Lower leg skin (tissue), 3 donors: ENCODE results near the gene NVL.

Experiments
- POLR2A ChIP-seq, 2 donors: fragments of 450-650 bp; IDR thresholded peaks; one replicate each; pipeline ENCODE4 v1.6.1; 2016 to 2017; ENCODE audit warnings: antibody characterized with exemption in 2 of 2, mild to moderate bottlenecking in 1 of 2, moderate library complexity in 1 of 2
- TF ChIP-seq, protein P1 (sequence below), 3 donors: fragments of 450-650 bp; IDR thresholded peaks; one replicate each; pipeline ENCODE4 v1.5.1; 2016; ENCODE audit warnings: antibody characterized with exemption in 3 of 3, mild to moderate bottlenecking in 3 of 3, moderate library complexity in 2 of 3

DNA sequence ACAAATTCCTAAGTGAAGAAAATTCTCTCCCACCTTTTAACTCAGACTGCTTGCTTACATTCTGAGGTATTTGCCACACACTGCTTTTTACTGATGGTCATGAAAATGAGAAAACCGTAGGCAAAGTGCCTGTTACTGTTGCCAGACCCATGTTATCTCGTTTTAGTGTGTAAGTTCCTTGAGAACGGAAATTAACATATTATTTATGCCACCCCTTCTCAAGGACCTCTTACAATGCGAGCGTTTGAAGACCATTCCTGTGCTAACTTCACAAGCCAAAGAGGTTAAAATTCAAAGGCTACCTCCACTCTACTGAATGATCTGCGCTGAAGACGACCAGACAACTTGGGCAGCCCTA is 509 bp downstream of the NVL start:
- TF ChIP-seq, protein P1, sequence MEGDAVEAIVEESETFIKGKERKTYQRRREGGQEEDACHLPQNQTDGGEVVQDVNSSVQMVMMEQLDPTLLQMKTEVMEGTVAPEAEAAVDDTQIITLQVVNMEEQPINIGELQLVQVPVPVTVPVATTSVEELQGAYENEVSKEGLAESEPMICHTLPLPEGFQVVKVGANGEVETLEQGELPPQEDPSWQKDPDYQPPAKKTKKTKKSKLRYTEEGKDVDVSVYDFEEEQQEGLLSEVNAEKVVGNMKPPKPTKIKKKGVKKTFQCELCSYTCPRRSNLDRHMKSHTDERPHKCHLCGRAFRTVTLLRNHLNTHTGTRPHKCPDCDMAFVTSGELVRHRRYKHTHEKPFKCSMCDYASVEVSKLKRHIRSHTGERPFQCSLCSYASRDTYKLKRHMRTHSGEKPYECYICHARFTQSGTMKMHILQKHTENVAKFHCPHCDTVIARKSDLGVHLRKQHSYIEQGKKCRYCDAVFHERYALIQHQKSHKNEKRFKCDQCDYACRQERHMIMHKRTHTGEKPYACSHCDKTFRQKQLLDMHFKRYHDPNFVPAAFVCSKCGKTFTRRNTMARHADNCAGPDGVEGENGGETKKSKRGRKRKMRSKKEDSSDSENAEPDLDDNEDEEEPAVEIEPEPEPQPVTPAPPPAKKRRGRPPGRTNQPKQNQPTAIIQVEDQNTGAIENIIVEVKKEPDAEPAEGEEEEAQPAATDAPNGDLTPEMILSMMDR (IDR thresholded peaks at IDR 0.05) = no peak
- TF ChIP-seq POLR2A (IDR thresholded peaks at IDR 0.05) = no peak
